NCI-H2029 treated with DMSO at 0.1 percent for 48 hours (cell line): ENCODE measurements around the gene MAJIN.

Experiments used
- DNase-seq: peaks from one replicate; lab custom pipeline; 2025; lab: John Stamatoyannopoulos, UW

The MAJIN gene

DNA sequence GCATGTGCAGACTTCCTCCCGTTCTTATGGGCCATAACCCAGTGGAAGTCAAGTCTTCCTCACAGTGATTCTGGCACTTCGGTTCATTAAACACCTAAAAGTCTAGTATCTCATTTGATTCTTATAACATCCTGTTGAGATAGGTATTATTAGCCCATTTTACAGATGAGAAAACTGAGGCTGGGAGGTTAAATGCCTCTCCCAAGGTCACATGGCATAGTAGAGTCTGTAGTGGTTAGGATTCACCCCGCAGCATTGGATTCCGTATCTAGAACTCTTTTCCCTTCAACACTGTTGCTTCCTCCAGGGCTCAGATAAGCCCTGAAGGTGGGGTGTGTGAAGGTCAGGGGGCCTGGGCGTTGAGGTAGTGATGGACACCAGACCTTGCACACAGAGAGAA is 39.6 kb downstream of the MAJIN start:
- no peak for DNase-seq

DNA sequence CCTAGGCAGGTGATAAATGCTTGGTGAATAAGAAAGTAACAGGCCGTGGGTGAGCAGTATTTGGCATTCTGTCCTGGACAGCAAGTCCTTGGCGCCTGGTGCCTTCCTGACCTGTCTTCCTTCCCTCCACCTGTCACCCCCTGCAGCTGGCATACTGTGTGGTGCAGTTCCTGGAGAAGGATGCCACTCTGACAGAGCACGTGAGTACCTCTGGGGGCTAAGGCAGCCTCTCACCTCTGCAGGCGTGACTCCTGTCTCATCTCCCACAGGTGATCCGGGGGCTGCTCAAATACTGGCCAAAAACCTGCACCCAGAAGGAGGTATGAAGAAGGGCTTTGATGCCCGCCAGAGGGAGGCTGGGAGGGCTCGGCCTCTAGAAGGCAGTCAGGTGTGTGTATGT is 40.6 kb downstream of the MAJIN start:
- no peak for DNase-seq

DNA sequence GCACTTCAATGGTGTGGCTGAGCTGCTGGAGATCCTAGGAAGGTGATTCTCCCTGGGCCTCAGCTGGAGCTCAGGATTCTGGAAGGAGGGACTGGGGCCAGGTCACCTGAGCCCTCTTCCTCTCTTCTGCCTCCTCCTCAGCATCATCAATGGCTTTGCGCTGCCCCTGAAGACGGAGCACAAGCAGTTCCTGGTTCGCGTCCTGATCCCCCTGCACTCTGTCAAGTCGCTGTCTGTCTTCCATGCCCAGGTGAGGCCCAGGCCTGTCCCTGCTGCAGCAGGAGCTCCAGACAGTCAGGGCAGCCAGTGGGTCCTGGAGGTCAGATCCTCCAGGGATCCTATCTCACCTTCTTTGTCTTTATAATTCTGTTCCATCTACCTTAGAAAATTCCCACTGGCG is 41.6 kb downstream of the MAJIN start:
- DNase-seq, result no peak

DNA sequence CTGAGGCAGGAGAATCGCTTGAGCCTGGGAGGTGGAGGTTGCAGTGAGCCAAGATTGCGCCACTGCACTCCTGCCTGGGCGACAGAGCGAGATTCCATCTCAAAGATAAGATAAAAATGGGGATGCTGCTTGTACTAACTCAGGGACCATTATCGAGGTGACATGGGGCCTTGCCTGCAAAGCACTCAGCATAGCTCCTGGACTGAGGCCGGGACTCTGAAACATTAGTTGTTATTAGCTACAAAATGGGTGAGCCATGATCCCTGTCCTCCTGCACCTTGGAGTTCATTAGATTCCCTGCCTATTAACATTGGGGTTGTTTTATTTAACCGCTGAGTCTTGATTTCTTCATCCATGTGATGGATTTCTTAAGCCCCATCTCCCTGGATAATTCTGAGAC is 42.3 kb downstream of the MAJIN start:
- DNase-seq, result no peak

DNA sequence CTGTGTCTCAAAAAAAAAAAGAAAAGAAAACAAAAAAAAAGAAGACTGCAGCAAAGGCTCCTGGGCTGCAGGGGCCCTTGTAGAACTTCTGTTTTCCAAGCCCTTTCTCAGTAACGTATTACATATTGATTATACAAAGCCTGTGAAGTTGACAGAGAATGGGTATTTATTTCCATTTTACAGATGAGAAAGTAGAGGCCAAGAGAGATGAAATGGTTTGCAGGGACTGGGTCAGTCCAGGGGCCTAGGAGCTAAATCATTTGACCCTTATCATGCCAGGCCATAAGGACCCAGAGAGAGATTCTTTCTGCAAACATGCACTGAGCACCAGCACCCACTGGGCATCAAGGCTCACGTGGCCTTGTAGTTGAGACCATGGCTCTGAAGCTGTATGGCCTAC is 43.0 kb downstream of the MAJIN start:
- DNase-seq, result no peak

DNA sequence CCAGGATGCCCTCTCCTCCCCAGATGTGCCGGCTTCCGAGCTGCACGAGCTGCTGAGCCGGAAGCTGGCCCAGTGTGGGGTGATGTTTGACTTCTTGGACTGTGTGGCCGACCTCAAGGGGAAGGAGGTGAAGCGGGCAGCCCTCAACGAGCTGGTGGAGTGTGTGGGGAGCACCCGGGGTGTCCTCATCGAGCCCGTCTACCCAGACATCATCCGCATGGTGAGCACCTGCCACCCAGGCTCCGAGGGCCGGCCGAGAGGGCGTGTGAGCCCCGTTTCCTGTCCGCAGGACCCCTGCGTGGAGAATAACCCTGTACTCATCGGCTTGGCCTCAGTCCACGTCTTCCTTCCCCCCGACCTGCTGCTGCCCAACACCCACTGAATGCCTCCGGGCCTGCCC is 45.2 kb downstream of the MAJIN start:
- DNase-seq, result no peak

DNA sequence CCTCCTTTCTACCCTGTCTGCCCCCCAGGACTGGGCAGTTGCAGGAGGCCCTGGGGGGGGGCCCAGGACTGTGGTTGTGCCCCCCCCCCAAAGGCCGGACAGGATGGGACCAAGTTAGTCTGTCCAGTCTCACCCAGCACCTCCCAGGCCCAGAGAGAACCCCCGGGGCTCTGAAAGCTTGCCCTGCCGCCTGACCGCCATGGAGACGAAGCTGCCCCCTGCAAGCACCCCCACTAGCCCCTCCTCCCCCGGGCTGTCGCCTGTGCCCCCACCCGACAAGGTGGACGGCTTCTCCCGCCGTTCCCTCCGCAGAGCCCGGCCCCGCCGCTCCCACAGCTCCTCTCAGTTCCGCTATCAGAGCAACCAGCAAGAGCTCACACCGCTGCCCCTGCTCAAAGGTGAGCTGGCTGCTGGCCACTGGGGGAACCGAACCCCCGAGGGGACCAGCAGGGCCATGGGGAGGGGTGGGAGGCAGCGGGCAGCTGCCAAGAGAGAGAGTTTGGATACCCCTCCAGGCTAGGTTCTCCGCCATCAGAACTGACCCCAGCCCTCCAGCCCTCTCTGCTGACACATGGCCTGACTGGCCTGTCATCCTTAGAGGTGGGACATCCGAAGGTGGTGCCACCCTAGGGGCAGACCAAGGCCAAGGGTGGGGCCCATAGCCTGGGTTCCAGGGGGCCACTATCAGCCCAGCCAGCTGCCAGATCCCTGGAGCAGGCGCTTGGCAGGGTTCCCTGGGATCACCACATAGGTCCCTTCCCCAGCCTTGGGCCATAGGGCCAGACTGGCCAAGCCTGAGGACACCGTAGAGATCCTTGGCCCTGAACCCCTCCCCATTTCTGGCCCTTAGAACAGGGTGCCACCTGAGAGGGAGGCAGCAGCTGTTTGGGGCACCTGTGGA is 46.1 kb downstream of the MAJIN start:
- DNase-seq, result no peak

DNA sequence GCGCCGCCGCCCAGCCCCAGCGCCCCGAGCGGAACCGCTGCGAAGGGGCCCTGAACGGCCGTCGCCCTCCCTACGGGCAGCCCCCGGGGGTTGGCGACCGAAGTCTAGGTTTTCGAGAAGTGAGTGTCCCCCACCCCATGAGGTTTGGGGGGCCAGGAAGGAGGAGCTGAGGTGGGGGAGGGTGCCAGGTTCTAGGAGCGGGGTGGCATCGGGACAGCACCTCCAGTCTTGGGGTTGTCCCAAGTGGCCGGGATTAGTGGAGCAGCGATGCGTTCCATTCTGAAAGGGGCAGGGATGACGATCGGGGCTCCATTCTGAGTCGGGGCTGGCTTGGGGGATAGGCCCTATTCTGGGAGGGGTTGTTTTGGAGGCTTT is 47.0 kb downstream of the MAJIN start:
- DNase-seq, result no peak

DNA sequence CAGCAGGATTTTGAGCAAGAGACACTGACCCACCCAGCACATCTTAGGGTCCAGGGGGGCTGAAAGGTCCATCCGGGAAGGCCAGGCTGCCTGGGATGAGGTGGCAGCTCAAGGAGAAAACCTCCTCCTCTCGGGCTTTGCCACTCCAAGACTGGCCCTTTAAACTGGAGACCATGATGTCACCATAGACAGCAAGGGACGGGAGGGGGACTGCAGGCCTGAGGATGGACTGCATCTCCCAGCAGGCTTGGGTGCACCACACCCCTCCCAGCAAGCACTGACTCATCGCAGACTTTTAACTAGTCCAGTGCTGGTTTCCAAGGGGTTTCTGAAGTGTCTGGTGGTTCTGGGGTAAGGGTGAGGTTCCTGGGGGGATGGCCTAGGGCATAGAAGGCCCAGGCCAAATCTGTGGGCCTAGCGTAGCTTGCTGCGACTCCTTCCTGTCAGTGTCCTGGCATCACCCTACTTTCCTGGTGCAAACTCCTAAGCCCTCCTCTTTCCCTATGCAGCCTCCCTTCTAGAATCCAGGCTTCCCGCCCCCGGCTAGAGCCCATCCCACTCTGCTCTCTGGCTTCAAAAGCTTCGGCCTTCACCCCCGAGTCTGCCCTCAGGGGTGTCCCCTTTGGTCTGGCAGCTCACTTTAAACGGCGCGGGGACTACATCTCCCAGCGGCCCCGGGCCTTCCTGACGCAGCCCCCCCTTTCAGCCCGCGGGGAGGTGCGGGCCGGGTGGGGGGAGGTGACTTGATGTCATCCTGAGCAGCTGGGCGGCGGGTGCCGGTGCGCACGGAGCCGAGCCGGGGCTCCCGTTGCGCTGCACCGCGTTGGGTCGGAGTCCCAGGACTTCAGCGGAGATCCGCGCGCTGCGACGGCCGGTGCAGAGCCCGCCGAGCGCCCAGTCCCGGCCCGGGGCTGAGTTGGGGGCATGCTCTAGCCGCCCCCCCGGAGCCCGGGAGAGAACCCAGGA is 47.7 kb downstream of the MAJIN start, which contains the start of gene PPP2R5B:
TSS of gene PPP2R5B (plus strand) at position 746 of the 966 bp plus-strand sequence. CDS start 1,046 bp downstream, outside the sequence.
- peak; percentile 80 for DNase-seq

DNA sequence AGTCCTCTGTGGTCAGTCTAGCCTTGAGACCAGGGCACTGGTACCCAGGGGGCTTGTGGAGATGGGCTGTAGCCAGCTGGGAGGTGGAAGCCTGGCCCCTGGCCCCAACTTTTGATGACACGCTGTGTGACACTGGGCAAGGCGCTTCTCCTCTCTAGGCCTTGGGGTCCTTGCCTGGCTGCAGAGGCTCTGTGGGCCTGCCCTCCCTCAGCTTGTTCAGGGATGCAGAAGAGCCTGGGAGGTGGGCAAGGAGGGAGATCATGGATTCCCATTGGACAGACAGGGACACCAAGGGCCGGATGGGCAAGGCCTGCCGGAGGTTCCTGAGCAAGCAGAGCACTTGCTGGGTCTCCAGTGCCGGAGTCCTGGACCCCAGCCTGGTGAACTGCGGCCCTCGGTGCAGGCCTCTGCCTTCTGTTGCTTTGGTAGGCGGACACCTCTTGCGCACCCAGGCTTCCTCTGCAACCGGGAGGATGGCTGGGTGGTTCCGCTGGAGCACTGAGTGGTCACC is 48.7 kb downstream of the MAJIN start:
- no peak for DNase-seq

DNA sequence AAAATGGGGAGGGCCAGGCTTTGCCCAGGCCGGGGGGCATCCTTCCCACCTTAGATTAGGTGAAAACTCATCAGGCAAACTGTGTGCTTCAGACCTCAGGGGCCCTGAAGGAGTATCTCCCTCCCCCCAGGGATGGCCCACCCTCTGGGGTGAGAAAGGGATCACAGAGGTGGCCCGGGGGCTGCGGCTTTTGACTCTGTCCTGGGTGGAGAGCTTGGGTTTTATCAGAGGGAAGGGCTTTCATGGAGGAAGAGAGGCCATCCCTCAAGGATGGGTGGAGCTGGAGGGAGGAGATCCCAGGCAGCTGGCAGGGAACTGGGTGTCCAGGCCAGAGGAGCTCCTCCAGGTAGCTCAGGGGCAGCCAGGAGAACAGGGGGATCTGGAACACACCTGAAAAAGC is 50.5 kb downstream of the MAJIN start:
- DNase-seq, result no peak

DNA sequence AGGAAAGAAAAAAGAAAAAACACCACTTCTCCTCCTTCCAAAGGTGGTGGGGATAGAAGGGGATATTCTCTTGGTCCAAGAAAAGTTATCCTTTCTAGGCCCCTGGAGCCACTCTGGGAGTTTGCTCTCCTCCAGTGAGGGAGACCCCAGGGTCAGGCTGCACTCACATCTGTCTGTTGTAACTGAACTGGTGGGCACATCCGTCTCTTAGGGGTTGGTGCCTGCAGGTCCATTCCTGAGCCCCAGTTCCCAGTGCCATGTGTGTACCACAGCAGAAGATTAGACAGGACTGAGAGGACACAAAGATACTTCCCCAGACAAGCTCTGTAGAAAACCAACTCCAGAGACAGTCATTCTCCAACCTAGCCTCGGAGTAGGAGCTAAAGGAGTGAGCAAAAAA is 51.8 kb downstream of the MAJIN start:
- DNase-seq, result no peak

DNA sequence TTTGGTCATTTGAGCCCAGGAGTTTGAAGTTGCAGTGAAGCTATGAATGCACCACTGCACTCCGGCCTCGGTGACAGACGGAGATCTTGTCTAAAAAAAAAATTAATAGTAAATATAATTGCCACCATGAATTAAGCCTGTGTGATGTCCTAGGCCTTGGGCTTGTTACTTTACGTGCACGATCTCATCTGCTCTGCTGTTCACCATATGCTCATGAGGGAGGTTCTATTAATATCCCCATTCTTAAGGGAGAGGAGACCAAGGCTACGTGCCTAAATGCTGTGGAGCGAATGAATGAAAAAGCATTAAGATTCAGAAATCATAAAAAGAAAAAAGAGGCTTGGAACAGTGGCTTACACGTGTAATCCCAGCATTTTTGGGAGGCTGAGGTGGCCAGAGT is 52.3 kb downstream of the MAJIN start:
- no peak for DNase-seq

DNA sequence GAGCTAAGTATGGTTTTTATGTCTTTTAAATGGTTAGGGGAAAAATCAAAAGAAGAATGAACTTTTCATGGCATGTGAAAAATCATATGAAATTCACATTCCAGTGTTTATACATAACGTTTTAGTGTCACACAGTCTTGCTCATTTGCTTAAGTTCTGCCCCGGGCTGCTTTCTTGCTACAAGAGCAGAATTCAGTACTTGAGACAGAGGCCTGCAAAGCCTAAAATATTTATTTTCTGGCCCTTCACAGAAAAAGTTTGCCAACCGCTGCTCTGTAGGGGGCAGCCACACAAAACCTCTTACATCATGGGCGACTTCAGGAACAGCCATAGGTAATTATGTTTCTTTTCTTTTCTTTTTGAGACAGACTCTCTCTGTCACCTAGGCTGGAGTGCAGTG is 53.9 kb downstream of the MAJIN start:
- no peak for DNase-seq

DNA sequence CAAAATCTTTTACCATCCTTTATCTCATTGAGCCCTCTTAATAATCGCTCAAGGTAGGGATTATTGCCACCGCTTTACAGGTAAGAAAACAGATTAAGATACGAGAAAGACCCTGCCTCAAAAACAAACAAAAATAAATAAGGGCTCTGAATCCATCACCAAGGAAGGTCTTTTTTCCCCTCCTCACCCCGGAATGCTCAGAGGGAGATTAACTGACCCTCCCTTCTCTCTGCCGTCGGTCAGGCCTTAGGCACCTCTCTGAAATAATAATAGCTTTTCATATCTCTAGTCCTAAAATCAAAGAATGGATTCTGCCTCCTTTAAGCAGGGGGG is 54.3 kb downstream of the MAJIN start:
- no peak for DNase-seq

DNA sequence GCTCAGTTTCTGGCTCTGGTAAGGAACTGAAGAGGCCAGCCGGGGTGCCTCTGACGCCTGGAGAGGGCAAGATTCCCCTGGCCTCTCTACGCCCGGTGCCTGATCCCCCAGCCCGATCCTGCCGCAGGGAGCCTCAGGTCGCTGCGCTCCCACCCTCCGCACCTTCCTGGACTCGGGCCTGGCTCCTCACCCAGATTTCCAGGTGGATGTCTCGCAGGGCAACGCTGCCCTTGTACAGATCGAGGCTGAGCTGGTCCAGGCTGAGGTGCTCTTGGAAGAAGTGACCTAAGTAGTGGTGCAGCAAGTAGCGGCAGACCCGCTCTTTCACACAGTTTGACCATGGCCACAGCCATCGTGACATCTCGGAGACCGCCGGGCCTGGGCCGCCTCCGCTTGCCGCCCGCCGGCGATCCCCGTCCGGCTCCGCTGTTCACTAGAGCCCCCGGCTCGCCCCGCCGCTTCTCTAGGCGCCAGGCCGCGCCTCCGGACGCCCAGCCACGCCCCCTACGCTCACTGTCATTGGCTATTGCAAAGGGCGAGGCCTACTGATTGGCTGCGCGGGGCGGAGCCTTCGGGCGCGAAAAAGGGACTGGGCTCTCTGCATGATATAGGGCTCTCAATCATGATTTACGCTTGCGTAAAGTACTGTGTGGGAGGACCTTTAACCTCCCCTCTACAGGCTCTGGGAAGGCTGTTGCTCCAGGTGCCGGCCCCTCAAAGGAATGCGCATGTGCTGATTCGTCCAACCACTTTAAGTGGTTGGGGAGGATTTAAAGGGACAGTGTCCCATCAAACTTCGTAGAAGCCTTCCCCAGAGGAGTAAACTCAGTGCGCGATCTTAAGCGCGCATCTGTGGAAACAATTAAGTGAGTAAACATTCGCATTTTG is 54.9 kb downstream of the MAJIN start, which contains the start of gene ATG2A:
TSS of gene ATG2A (minus strand) at position 435 of the 888 bp plus-strand sequence. CDS start at position 361, 74 bp downstream.
- DNase-seq, result peak; percentile 97

DNA sequence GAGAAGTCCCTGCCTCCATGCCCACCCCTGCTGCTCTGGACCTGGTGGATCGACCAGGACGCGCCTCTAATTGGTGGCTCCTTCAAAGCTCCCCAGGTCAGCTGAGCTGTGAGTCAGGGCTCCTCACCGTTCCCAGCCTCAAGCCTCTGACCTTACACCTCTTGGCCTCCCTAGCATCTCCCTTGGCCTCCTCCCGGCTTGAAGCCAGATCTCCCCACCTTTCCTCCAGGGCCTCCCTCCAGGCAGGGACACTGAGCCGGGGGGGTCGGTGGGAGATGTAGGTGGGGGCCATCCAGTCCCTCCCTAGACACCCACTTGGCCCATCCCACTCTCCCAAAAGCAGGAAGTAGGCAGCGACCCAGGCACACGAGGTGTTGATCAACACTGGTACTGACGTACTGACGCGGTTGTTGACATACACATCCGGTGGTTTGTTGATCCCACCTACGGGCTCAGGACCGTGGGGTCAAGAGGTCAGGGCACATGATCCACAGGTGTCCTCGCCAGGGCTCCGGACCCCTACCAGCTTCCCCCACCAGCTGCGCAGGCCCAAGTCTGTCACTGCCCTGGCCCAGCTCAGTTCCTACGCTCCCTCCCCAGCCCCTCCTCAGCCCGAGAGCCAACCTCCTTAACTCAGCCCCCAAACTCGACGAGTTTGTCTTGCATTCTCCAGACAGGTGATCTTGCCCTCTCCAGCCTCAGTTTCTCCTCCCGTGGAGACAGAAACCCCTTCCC is 55.7 kb downstream of the MAJIN start:
- DNase-seq, result peak; percentile 14

DNA sequence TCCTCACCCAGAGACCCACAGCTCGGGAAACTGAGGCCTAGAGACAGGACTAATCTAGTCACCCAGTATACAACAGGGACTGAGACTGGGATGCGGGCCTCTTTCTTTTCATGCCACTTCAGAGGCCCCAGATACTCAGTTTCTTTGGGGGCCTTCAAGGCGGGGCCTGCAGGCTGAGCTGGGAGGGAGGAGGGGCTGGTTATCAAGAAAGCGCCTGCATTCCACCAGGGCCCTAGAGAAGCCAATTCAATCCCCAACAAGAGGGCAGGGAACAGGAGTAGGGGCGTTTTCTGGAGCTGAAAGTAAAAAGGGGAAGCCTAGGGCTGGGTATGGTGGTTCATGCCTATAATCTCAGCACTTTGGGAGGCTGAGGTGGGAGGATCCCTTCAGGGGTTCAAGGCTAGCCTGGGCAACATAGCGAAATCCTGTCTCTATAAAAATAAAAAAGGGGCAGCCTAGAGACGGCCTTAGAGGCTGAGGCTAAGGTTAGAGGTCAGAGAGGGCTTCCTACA is 56.5 kb downstream of the MAJIN start:
- no peak for DNase-seq

DNA sequence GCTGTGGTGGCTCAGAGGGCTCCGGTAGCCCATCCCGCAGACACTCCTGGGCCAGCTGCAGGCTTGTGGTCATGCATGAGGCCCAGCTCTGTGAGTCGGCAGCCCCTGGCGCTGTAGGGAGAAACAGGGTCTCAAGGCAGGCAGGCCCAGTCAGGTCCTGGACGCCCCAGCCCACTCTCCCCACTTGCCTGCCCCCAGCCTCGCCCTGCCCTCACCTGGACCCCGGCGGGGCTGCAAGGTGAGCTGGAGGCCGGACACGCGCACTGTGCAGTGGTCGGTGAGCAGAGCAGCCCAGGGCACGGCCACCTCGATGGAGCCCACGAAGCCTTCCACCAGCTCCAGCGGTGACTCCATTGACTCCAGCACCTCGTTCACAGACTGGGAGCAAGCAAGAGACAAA is 57.8 kb downstream of the MAJIN start:
- DNase-seq, result no peak

DNA sequence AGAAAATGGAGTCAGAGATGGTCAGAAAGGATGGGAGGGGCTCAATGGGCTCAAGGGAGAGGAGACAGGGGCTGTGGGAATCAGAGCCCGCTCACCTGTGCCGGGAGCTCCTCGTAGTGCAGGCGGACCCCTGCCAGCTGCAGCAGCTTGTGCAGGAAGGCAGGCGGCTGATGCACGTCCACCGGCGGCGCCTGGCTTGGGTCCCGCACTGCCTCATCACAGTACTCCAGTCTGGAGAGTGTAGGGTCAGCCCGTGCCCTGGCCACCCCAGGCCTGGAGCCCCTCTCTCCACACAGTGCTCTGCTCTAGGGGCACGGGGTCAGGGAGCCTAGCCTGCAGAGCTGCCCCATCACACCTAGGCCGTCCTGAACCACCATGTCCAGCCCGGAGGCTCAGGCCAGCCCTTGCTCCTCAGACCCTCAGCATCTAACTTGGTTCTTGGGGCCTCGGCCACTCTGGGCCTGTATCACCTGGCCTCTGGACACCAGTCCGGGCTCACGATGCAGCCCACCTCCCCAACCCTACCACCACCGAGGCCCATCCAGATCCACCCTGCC is 58.7 kb downstream of the MAJIN start:
- DNase-seq, result no peak
